NCI-H748 treated with DMSO at 0.1 percent for 48 hours (cell line): ENCODE results near the gene TCHP.

ENCODE experiments used
- DNase-seq: peaks from one replicate; lab custom pipeline; 2025; lab: John Stamatoyannopoulos, UW

The TCHP gene

DNA sequence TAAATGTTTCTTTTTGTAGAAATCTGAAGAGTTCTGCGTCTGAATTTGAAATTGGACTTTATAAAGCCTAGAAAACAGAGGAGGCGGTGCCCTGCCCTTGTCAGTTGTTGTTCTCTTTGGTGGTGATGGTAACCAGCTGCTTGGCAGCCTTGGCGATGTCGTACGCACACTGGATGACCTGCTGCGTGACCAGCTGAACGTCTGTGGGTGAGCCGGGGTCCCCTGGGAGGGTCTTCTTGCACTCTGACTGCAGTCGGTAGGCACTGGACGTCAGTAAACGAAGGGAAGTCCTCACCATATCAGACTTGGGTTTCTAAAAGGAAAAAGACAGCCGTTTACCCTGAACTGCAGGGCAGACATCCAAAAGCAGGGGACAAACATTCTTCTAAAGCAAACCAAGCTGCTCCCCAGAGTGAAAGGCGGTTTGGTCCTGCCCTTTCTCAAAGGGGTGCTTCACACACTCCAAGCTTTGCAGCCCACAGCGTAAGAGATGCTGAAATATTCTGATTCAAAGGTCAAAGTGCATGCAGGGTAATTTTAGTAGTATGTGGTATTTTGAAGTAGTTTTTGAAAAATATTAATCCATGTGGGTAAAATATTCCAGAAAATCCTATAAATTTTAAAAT is 32.9 kb downstream of the TCHP start:
- DNase-seq = no peak

DNA sequence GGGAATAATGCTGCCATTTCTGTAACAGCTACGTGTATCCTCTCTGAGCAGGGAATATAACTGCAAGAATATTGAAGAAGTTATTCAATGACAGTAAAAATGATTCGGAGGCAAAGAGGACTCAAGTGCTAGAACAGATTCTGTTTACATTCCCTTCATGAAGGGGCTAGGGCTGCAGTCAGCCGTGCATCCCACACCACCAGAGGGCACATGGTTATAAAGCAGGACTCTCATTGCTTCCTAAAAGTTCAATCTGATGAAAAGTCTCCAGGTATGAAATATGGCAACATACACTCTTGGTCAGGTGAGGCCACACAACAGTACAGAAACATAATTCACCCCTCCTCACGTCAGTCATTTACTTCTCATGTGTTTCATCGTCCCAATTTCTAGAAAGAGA is 34.0 kb downstream of the TCHP start:
- no peak for DNase-seq

DNA sequence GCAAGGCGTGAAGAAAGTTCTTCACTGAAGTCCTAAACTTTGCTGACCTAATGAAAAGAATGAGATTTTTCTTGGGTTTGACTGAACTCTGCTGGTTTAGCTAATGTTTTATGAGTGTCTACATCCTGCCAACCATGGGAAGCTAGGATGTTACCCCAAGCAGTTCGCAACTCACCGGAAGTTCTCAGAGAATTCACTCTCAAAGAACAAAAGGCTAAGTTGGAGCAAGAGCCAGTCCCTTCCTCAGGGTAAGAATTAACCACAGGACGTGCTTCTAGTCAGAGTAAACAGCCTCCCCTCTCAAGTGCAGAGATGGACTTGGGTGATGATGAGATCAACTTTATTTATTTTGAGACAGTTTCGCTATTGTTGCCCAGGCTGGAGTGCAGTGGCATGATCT is 37.3 kb downstream of the TCHP start:
- no peak for DNase-seq

DNA sequence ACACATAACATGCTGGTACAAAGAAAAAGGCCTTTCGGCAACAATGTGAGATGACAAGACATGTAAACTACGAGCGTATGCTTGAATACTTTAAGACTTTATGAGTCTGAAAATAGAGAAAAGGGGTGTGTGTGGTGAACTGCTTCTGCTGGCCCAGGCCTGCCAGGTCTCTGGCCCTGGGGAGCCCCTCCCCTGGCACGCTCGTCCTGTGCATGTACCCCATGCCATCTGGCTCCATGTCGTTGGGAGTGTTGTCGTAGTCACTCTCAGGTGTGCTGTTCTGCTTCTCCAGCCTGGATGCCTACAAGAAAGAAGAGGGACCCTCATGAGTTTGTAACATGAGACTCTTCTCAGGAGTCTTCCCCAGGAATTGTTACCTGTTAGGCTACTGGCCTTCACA is 38.9 kb downstream of the TCHP start:
- DNase-seq = no peak

DNA sequence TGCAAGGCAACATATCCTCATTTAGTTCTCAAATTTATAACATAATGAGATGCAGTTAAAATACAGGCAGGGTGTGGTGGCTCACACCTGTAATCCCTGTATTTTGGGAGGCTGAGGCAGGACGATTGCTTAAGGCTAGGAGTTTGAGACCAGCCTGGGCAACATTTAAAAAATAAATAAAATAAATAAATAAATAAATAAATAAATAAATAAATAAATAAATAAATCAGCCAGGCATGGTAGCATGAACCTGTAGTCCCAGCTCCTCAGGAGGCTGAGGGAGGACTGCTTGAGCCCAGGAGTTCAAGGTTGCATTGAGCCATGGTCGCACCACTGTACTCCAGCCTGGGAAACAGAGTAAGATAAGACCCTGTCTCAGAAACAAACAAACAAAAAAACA is 39.4 kb downstream of the TCHP start:
- no peak for DNase-seq

DNA sequence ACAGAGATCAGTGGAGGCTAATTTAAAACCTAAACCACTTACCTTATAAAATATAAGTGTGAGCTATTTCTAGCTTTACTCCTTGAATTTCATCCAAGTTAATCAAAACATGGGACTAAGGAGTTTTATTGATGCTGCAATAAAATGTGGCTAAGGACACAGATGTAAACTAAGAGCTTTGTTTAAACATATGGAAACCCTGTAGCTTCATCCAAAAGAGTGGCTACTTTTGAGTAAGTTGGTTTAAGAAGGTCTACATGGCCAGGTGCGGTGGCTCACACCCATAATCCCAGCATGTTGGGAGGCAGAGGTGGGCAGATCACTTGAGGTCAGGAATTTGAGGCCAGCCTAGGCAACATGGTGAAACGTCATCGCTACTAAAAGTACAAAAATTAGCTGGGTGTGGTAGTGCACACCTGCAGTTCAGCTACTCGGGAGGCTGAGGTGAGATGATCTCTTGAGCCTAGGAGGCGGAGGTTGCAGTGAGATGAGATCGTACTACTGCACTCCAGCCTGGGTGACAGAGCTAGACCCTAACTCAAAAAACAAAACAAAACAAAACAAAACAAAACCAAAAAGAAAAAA is 40.4 kb downstream of the TCHP start:
- no peak for DNase-seq

DNA sequence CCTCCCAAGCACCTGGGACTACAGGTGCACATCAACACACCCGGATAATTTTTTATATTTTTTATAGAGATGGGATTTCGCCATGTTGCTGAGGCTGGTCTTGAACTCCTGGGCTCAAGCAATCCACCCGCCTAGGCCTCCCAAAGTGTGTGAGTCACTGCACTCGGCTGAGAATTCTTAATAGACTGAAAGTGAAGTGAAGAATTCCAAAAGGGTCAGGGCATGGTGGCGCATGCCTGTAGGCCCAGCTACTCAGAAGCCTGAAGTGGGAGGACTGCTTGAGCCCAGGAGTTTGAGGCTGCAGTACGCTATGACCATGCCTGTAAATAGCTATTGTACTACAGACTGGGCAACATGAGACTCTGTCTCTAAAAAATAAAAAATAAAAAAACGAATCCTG is 43.7 kb downstream of the TCHP start:
- no peak for DNase-seq

DNA sequence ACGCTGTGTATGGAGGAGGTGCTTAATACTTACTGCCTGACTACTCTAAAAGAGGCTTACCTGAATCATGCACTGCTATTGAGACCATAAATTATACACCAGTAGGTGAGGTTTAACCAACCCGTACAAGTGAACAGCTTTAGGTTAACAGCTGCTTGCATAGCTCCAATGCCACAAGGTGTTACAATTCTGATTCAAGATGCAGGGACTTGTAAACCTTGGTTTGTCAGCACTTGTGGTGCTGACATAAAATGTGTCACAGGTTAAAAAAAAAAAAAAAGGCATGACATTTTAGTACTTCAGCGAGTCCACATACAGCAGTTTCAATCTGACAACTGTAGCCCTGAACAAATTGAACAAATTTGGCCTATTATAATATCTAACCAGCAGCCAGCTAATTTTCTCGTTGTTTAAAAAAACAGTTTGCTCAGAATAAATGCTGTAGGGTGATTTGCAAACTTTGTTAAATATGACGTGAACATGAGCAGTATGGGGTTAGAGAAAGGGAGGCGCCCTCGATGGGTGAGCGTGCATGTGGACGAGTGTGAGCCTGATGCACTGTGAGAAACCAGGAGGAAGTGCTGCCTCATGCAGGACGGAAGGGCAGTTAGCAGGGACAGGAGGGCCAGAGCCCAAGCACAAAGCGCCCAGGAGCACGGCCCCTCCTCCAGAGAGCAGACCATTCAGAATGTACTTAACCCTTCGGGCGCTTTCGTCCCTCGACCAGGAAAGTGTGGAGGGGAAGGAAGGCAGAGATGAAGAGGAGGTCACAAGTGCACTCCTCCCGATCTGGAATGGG is 44.7 kb downstream of the TCHP start:
- no peak for DNase-seq

DNA sequence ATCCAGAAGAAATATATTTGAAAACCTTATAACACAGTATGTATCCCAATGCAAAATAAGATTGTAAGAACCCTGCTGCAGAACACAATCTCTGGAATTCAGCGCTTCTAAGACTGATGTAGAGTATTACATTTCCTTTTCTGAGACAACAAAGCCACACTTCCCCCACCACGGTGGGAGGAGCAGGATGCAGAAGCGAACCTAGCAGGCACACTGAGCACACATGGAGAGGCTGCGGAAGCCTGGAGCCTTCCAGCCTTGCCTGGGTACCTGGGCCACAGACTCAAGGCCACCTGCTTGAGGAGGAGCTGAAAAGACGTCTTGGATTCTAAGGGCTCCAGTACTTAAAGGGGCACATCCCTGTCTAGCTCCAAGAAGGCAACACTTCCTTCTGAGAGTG is 46.4 kb downstream of the TCHP start:
- DNase-seq = no peak

DNA sequence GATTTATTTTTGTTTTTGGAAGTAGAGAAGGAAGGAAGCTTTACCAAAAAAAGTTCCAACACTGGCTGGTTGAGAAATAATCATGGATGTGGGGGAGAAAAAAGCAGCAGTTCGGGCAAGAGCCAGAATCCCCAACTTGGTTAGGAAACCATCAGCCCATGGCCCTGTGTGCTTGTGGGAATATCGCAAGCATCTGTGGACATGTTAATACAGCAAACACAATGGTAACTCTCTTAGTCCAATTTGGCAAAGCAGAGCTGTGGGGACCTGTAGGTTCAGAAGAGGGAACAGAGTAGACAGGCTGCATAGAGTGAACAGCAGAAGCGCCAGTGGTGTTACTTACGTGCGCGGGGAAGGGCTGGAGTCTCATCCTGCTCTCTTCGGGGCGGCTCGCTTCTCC is 46.8 kb downstream of the TCHP start:
- no peak for DNase-seq

DNA sequence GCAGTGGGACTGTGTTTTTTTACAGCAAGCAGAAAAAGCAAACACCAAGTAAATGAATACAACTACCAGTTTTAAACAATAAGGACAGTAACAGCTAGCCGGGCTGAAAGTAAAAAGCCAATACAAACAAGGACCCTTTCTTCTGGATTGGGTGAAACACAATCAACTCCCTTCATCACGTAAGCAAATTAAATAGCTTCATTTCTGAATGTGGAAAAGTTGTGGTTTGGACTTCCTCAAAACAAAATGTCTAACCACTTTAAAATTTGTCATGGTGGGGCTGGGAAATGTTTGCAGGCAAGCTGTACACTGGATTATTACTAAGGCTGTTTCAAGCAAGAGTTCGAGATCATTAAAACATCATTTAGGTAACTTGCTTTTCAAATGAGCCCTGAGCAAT is 47.4 kb downstream of the TCHP start:
- DNase-seq = no peak

DNA sequence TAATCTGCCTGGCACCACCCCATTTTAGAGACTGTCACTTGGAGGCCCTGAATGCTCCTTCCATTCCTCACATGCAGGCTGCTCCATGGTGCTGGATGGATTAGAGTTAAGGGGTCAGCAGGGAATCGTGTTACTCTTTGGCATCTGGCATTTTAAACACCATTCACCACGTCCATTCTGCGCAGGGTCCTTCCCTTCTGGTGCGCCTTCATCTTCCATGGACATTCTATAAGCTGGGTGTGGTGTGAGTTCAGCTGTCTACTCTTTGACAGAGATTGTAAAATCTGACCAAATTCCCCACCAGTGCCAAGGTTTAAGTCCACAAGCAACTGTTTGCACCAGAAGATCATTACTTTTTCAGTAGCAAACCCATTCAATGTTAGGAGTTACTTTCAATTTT is 48.3 kb downstream of the TCHP start:
- DNase-seq = no peak

DNA sequence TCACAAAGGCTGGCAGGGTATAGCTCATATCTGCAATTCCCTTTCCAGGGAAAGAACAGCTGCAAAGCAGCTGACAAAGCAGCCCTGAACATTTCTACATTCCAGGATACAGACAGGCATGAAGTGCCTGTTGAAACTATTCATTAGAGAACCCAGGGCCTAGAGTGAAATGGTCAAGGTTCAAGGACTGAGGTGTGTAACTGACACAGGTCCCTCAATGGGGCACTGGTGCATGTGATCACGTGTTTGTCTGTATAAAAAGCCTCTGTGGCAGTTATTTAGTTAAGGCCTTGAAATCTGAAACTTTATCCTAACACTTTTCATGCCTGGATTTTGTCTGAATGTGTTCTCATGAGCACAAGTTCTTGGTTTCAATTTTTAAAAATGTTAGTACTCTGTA is 49.0 kb downstream of the TCHP start:
- no peak for DNase-seq

DNA sequence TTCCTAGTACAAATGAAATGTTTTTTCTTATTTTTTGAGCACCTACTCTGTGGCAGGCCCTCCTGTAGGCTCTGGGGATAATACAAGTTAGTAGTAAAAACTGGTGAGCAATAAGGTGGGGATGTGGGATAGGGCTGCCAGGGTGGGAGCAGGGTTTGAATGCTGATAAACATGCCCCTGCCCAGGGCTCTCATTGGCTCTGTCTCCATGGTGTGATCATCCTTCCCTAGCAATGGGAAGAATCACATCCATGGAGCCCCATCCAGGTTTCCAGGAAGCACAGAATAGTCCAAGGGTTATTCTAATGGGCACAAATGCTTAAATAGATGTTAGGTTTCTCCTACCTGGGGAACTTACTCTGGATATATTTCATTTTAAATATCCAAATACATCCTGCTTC is 50.6 kb downstream of the TCHP start:
- no peak for DNase-seq

DNA sequence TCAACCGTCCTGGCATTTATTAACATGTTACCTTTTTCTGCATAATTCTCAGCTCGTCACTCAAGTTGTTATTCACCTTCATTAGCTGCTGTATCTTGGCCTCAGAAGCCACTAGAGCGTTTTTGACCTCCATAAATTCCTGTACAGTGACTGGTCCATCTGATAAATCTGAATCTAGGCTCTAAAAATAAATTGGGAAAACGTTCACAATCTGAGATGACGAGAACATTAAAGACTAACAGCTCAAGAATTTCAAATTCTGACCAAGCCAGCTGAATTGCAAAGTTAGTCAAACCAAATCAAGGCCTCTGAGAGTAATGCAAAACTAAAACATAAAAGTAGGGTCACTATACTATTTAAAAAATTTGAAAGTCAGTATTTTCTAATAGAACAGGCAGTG is 51.1 kb downstream of the TCHP start:
- DNase-seq = no peak

DNA sequence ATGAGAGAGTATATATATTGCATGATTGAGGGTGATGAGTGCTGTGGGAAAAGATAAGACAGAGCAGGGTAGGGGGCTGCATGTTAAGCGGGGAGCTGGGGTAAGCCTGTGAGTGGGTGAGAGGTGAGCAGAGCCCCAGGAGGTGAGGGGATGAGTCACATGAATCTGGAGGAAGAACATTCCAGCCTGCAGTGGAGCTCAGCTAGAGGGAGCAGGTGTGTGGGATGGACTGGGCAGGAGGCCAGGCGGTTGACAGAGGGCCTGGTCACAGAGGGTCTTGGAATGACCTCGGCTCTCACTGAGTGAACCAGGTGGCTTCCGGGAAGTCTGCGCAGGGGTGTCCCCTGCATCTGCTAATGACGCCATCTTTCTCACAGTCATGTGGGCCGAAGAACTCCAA is 51.7 kb downstream of the TCHP start:
- DNase-seq = no peak

DNA sequence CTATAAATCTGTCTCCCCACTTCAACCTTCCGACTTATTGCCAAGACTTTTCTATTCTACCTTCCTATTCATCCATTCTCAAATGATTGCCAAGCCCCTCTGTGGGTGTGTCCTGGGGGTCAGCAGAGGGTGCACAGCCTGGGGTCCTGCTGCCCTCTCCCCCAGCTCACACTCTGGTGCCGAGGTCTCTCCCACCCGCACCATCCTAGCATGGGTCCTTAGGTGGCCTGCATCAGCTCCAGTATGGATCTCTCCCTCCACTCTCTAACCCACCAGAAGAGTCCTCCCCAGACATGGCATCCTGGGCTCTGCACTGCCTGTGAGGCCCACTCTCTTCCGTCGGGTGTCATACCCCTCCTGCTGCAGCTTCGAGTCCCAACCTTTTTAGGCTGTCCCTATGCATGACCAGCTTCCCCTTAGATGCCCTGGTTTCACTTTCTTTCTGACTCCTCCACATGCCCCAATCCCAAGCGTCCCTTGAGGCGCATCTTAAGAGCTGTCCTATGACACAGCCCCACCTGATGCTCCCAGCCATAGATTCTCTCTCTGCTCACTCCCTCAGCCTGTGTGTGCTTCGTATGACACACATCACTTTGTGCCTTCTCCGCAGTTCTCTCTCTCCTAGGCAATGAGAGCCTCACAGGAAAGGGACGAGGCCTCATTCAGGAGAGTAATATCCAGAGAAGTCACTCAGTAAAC is 52.2 kb downstream of the TCHP start:
- DNase-seq = no peak

DNA sequence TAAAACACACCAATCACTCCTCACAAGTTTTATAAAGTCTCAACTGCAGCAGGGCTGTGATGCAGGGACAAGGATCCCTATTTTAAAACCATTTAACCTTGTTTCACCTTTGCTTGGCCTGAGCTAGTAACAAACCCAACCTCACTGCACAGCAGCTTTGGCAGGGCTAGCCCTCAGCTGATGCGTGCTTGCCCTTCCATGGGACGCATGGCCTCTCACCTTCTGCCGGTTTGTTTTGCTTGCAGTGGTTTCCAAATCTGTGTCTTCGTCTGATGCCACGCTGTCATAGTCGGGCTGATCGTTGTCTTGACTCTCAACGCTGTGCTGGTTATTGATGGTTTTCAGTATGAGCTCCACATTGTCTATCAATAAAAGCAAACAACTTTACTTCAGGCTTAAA is 52.8 kb downstream of the TCHP start:
- no peak for DNase-seq

DNA sequence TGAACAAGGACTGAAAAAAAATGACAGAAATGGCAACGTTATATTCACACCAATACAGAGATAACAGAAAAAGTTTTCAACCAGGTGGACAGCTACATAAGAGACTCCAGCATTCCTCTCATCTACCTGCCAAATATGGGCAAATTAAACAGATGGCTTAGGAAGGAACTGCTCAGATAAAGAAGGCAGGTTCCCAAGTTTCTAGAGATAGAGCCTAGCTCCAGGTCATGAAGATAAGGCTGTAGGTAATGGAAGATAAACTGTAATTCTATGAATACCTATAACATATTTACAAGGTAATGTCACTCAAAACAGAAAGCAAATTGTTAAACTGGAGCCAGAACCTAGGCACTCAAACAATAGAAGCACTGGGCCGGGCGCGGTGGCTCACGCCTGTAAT is 53.6 kb downstream of the TCHP start:
- no peak for DNase-seq

DNA sequence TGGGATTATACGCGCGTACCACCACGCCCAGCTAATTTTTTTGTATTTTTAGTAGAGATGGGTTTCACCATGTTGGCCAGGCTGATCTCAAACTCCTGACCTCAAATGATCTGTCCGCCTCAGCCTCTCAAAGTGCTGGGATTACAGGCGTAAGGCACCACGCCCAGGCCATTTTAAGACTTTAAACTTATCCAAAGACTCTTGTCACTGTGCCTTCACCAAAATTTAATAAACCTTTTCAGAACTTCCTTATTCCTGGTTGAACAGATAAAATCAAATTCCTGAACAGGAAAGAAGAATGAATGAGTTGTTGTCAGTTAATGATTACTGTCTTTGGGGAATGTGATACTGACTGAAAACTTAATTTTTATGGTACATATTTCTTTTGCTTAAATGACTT is 58.3 kb downstream of the TCHP start:
- no peak for DNase-seq

DNA sequence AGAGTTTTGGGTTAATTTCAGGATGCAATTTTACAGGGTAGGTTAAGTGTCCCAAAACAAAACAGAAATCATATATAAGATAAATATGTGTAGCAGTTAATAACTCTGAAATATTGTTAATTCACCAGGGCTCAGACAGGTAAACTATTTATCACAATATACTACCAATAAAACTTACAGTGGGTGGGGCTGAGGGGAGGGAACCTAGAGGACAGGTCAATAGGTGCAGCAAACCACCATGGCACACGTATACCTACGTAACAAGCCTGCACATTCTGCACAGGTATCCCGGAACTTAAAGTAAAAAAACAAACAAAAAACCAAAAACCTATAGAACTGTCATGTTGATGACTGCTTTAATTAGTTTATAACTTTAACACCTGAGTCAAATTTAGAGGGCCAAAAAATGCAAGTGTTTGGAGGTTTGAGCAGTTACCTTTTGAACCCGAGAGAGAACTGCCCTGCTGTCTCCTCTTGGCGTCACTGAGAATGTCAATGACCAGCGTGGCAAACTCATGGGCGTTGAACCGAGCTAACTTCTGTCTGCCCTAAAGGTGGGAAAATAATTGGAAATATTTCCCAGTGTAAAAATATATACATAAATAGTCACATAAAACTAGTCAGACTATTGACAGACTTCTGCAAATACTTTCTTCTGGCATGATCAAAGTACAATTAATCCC is 59.5 kb downstream of the TCHP start:
- no peak for DNase-seq

DNA sequence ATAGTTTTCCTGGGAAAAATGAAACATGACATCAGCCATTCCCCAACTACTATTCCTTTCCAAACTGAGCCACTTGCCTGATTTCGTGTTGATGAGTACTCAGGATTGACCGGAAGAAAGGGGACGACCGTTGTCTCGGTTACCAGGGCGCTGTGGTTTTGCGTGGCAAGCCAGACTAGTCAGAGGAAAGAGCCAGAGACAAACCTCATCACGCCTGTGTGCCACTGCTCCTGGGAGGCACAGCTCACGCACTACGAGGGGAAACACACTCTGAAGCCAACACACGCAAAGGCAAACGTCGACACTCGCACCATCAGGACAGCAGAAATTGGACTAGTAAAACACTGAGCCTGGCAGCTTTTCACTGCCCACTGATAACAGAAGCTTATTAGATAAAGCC is 61.1 kb downstream of the TCHP start:
- no peak for DNase-seq

DNA sequence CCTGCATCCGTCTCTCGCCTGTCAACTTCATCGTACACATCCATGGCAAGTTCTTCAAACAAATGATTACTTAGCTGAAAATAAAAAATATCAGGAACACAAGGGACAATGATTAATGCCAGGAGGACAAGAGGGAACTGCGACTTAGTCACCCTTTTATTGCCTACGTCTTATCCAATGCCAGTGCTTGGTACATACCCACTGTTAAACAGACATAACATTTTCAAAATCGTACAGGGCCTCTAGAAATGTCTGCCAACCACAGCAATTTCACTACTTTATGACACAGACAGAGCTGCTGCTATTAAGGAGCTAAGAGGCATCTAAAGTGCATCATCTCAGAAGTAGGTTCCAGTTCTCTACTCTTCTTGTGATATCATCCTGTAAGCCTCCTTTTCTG is 61.5 kb downstream of the TCHP start:
- no peak for DNase-seq
